HG03064 (cell line): ENCODE data around the gene FARP1.

Experiments
- ATAC-seq: cut with Tn5 transposase; IDR thresholded peaks from one replicate; pipeline ENCODE4 v1.9.1; 2021; ENCODE audit warnings: low read depth; ENCODE audit not compliant: unreplicated experiment

Gene FARP1

GRCh38 chr13:98142380-98143156, at the start of gene FARP1:
Gene FARP1 (plus strand): TSS chr13:98143094. CDS start chr13:98213243, 70,149 bp downstream.
- peak; percentile 86 for ATAC-seq

GRCh38 chr13:98094678-98095266, 48.1 kb upstream of the FARP1 start:
- no peak for ATAC-seq

GRCh38 chr13:98096059-98096458, 46.8 kb upstream of the FARP1 start:
- ATAC-seq, result no peak

GRCh38 chr13:98097749-98098148, 45.1 kb upstream of the FARP1 start:
- no peak for ATAC-seq

- no peak for ATAC-seq
Observed at GRCh38 chr13:98098516-98098915, 44.4 kb upstream of the FARP1 start.

GRCh38 chr13:98099627-98100026, 43.3 kb upstream of the FARP1 start:
- no peak for ATAC-seq

GRCh38 chr13:98100481-98100880, 42.4 kb upstream of the FARP1 start:
- ATAC-seq, result no peak

GRCh38 chr13:98103531-98103930, 39.4 kb upstream of the FARP1 start:
- ATAC-seq, result no peak

GRCh38 chr13:98103942-98104880, 38.7 kb upstream of the FARP1 start:
- no peak for ATAC-seq

GRCh38 chr13:98105929-98106336, 37.0 kb upstream of the FARP1 start:
- no peak for ATAC-seq

- ATAC-seq, result no peak
Observed at GRCh38 chr13:98108341-98108740, 34.6 kb upstream of the FARP1 start.

- no peak for ATAC-seq
Observed at GRCh38 chr13:98109226-98109853, 33.6 kb upstream of the FARP1 start.

GRCh38 chr13:98110749-98111148, 32.1 kb upstream of the FARP1 start:
- no peak for ATAC-seq

GRCh38 chr13:98111168-98112098, 31.5 kb upstream of the FARP1 start:
- ATAC-seq, result no peak

- no peak for ATAC-seq
Observed at GRCh38 chr13:98112456-98112855, 30.4 kb upstream of the FARP1 start.

GRCh38 chr13:98118865-98119264, 24.0 kb upstream of the FARP1 start:
- no peak for ATAC-seq

- no peak for ATAC-seq
Observed at GRCh38 chr13:98123176-98123575, 19.7 kb upstream of the FARP1 start.

- ATAC-seq, result no peak
Observed at GRCh38 chr13:98129059-98129746, 13.7 kb upstream of the FARP1 start.

- ATAC-seq, result peak; percentile 83
Observed at GRCh38 chr13:98133946-98134345, 8.9 kb upstream of the FARP1 start.
